Measurements from ENCODE around the gene POLR1B.
"Not testable (repeated sequence)": the region's sequence is repeated elsewhere in the genome, so short reads cannot be mapped to it uniquely, and the experiment has no call there.

POLR1B gene

GRCh38 chr2:112603731-112604130 is 61.5 kb downstream of the POLR1B start:
- Histone ChIP-seq H3K36me3 (ENCODE audit: control insufficient read depth, low read depth, low read length) (no peaks in the 10 kb centered on the region), H3K4me1 (ENCODE audit: control insufficient read depth, low read depth, low read length) (no peaks in the 10 kb centered on the region), H3K9me3 (ENCODE audit: control insufficient read depth, low read depth, low read length) (no peaks in the 10 kb centered on the region), H3K9ac (ENCODE audit: low read length) (no peak overlapping the region), H3K27ac (ENCODE audit: low read length) (no peak overlapping the region), H3K27me3 (ENCODE audit: control insufficient read depth, insufficient read depth, low read length) (no peaks in the 10 kb centered on the region), H3K4me3 (ENCODE audit: low read length) (no peak overlapping the region)

DNA sequence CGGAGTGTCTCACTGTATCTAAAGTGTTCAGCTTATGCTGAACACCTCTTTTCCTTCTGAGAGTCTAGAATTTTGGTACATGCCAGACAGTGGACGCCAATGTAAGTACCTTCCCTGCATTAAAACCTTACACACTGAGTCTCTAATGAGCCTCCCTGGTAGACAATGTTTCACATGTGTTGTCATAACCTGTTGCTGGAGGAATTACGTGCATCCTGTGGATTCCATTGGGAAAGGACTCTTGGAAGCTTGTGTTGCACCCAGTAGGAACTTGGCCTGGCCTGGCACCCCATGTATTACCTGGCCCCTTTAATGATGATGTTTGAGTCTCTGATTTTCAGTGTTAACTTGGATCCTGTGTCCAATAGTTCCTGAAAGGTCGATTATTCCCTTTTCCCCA is 62.7 kb downstream of the POLR1B start:
- Histone ChIP-seq H3K27ac (ENCODE audit: low read length) (no peak overlapping the region), H3K36me3 (ENCODE audit: control insufficient read depth, low read depth, low read length) (no peaks in the 10 kb centered on the region), H3K9ac (ENCODE audit: low read length) (no peak overlapping the region), H3K4me3 (ENCODE audit: low read length) (no peak overlapping the region), H3K27me3 (ENCODE audit: control insufficient read depth, insufficient read depth, low read length) (no peaks in the 10 kb centered on the region), H3K9me3 (ENCODE audit: control insufficient read depth, low read depth, low read length) (no peaks in the 10 kb centered on the region), H3K4me1 (ENCODE audit: control insufficient read depth, low read depth, low read length) (no peaks in the 10 kb centered on the region)

GRCh38 chr2:112605926-112606325 is 63.7 kb downstream of the POLR1B start:
- Histone ChIP-seq H3K9ac (ENCODE audit: low read length) (no peak overlapping the region), H3K36me3 (ENCODE audit: control insufficient read depth, low read depth, low read length) (no peaks in the 10 kb centered on the region), H3K9me3 (ENCODE audit: control insufficient read depth, low read depth, low read length) (no peaks in the 10 kb centered on the region), H3K27ac (ENCODE audit: low read length) (no peak overlapping the region), H3K27me3 (ENCODE audit: control insufficient read depth, insufficient read depth, low read length) (no peaks in the 10 kb centered on the region), H3K4me1 (ENCODE audit: control insufficient read depth, low read depth, low read length) (no peaks in the 10 kb centered on the region), H3K4me3 (ENCODE audit: low read length) (no peak overlapping the region)

- no peaks in the 10 kb centered on the region for H3K4me1 ChIP-seq (ENCODE audit: control insufficient read depth, low read depth, low read length)
- no peak overlapping the region for H3K27ac ChIP-seq (ENCODE audit: low read length)
- H3K27me3 ChIP-seq (ENCODE audit: control insufficient read depth, insufficient read depth, low read length): no peaks in the 10 kb centered on the region
- no peaks in the 10 kb centered on the region for H3K36me3 ChIP-seq (ENCODE audit: control insufficient read depth, low read depth, low read length)
- no peak overlapping the region for H3K9ac ChIP-seq (ENCODE audit: low read length)
- no peaks in the 10 kb centered on the region for H3K9me3 ChIP-seq (ENCODE audit: control insufficient read depth, low read depth, low read length)
- no peak overlapping the region for H3K4me3 ChIP-seq (ENCODE audit: low read length)
Measured at GRCh38 chr2:112606547-112606946, 64.3 kb downstream of the POLR1B start.

DNA sequence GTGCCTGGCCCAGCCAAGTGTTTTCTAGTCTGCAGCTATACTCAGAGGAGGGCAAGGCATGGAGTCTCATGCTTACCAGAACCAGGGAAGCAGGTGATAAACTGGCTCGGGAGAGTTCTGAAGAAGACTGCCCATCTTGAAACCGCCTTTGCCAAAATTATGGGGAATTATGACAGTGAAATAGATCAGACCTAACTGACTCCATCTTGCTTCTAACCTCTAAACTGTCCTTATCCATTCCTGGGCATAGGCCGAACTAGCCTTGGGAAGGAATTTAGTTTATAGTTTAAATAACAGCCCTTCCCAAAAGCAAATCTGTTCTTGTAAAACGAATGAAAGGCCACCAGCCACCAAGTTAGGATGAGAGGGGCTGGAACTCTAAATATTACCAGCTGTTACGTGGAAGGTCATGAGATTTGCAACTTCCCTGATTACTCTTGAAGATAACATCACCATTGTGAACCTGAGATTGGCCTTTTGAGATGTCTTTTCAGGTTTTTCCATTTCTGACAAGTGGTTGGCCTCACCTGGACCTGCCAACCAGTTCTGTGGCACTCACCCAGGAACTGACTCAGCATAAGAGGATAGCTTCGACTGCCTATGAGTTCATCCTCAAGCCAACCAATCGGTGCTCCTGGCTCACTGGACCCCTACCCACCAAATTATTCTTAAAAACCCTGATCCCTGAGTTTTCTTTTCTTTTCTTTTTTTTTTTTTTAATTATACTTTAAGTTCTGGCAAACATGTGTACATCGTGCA is 65.6 kb downstream of the POLR1B start:
- H3K4me3 ChIP-seq (ENCODE audit: low read length): no peak overlapping the region
- no peaks in the 10 kb centered on the region for H3K27me3 ChIP-seq (ENCODE audit: control insufficient read depth, insufficient read depth, low read length)
- no peak overlapping the region for H3K27ac ChIP-seq (ENCODE audit: low read length)
- H3K4me1 ChIP-seq (ENCODE audit: control insufficient read depth, low read depth, low read length): no peaks in the 10 kb centered on the region
- H3K9me3 ChIP-seq (ENCODE audit: control insufficient read depth, low read depth, low read length): no peaks in the 10 kb centered on the region
- H3K9ac ChIP-seq (ENCODE audit: low read length): no peak overlapping the region
- no peaks in the 10 kb centered on the region for H3K36me3 ChIP-seq (ENCODE audit: control insufficient read depth, low read depth, low read length)

DNA sequence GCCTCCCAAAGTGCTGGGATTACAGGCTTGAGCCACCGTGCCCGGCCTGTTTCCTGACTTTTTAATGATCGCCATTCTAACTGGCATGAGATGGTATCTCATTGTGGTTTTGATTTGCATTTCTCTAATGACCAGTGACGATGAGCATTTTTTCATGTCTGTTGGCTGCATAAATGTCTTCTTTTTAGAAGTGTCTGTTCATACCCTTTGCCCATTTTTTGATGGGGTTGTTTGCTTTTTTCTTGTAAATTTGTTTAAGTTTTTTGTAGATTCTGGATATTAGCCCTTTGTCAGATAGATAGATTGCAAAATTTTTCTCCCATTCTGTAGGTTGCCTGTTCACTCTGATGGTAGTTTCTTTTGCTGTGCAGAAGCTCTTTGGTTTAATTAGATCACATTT is 67.1 kb downstream of the POLR1B start:
- not testable (repeated sequence) for H3K36me3 ChIP-seq (ENCODE audit: control insufficient read depth, low read depth, low read length); H3K4me1 ChIP-seq (ENCODE audit: control insufficient read depth, low read depth, low read length); H3K27ac ChIP-seq (ENCODE audit: low read length); H3K9me3 ChIP-seq (ENCODE audit: control insufficient read depth, low read depth, low read length); H3K4me3 ChIP-seq (ENCODE audit: low read length); H3K27me3 ChIP-seq (ENCODE audit: control insufficient read depth, insufficient read depth, low read length); H3K9ac ChIP-seq (ENCODE audit: low read length)

GRCh38 chr2:112612283-112612682 is 70.0 kb downstream of the POLR1B start:
- H3K27me3 ChIP-seq (ENCODE audit: control insufficient read depth, insufficient read depth, low read length); H3K4me3 ChIP-seq (ENCODE audit: low read length); H3K9ac ChIP-seq (ENCODE audit: low read length); H3K27ac ChIP-seq (ENCODE audit: low read length); H3K9me3 ChIP-seq (ENCODE audit: control insufficient read depth, low read depth, low read length); H3K36me3 ChIP-seq (ENCODE audit: control insufficient read depth, low read depth, low read length): not testable (repeated sequence)
- H3K4me1 ChIP-seq (ENCODE audit: control insufficient read depth, low read depth, low read length): peaks cover 12% of the 10 kb centered on the region

DNA sequence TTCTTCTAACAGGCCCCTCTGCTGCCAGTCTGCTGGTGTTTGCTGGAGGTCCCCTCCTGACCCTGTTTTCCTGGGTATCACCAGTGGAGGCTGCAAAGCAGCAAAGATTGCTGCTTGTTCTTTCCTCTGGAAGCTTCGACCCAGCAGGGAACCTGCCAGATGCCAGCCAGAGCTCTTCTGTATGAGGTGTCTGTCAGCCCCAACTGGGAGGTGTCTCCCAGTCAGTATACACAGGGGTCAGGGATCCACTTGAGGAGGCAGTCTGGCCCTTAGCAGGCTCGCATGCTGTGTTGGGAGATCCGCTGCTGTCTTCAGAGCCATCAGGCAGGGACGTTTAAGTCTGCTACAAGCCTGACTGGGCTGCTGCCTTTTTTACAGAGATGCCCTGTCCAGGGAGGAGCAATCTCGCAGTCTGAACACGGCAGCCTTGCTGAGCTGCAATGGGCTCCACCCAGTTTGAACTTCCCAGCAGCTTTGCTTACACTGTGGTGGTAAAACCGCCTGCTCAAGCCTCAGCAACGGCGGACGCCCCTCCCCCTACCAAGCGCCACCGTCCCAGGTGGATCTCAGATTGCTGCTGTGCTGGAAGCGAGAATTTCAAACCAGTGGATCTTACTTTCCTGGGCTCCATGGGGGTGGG is 72.1 kb downstream of the POLR1B start:
- no peaks in the 10 kb centered on the region for H3K9me3 ChIP-seq (ENCODE audit: control insufficient read depth, low read depth, low read length)
- H3K9ac ChIP-seq (ENCODE audit: low read length): peak overlapping the region; percentile 18
- peaks cover 12% of the 10 kb centered on the region for H3K4me1 ChIP-seq (ENCODE audit: control insufficient read depth, low read depth, low read length)
- H3K27me3 ChIP-seq (ENCODE audit: control insufficient read depth, insufficient read depth, low read length): no peaks in the 10 kb centered on the region
- H3K4me3 ChIP-seq (ENCODE audit: low read length): peak overlapping the region; percentile 40
- H3K27ac ChIP-seq (ENCODE audit: low read length): no peak overlapping the region
- H3K36me3 ChIP-seq (ENCODE audit: control insufficient read depth, low read depth, low read length): no peaks in the 10 kb centered on the region

- Histone ChIP-seq H3K4me1 (ENCODE audit: control insufficient read depth, low read depth, low read length) (peaks cover 12% of the 10 kb centered on the region), H3K36me3 (ENCODE audit: control insufficient read depth, low read depth, low read length) (no peaks in the 10 kb centered on the region), H3K27ac (ENCODE audit: low read length) (no peak overlapping the region), H3K9ac (ENCODE audit: low read length) (no peak overlapping the region), H3K4me3 (ENCODE audit: low read length) (no peak overlapping the region), H3K9me3 (ENCODE audit: control insufficient read depth, low read depth, low read length) (no peaks in the 10 kb centered on the region), H3K27me3 (ENCODE audit: control insufficient read depth, insufficient read depth, low read length) (no peaks in the 10 kb centered on the region)
Measured at GRCh38 chr2:112615051-112615450, 72.8 kb downstream of the POLR1B start.

GRCh38 chr2:112615798-112616197 is 73.5 kb downstream of the POLR1B start:
- not testable (repeated sequence) for H3K9ac ChIP-seq (ENCODE audit: low read length); H3K27me3 ChIP-seq (ENCODE audit: control insufficient read depth, insufficient read depth, low read length); H3K9me3 ChIP-seq (ENCODE audit: control insufficient read depth, low read depth, low read length); H3K27ac ChIP-seq (ENCODE audit: low read length); H3K36me3 ChIP-seq (ENCODE audit: control insufficient read depth, low read depth, low read length); H3K4me3 ChIP-seq (ENCODE audit: low read length)
- H3K4me1 ChIP-seq (ENCODE audit: control insufficient read depth, low read depth, low read length): peaks cover 12% of the 10 kb centered on the region

DNA sequence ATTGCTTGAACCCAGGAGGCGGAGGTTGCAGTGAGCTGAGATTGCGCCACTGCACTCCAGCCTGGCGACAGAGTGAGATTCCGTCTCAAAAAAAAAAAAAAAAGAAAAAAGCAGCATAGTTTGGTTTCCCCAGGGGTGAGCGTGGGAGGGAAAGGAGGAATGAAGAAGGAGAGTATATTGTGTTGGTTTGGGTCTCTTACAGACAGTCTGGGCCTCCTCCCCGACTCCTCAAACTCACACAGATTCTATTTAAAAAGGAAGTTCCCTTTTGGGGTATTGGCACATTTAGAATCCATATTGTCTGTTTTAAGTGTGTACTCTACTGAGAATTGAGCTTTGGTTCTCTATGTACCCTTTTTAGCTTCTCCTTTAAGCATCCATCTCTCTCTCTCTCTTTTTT is 76.1 kb downstream of the POLR1B start:
- H3K4me3 ChIP-seq (ENCODE audit: low read length): no peak overlapping the region
- H3K36me3 ChIP-seq (ENCODE audit: control insufficient read depth, low read depth, low read length): no peaks in the 10 kb centered on the region
- peaks cover 12% of the 10 kb centered on the region for H3K4me1 ChIP-seq (ENCODE audit: control insufficient read depth, low read depth, low read length)
- no peak overlapping the region for H3K27ac ChIP-seq (ENCODE audit: low read length)
- H3K27me3 ChIP-seq (ENCODE audit: control insufficient read depth, insufficient read depth, low read length): no peaks in the 10 kb centered on the region
- H3K9ac ChIP-seq (ENCODE audit: low read length): no peak overlapping the region
- no peaks in the 10 kb centered on the region for H3K9me3 ChIP-seq (ENCODE audit: control insufficient read depth, low read depth, low read length)

Measured in iPS-18a (cell line).